SW 1271 (cell line): ENCODE results near the gene SLC16A4.
A peak's percentile ranks its signal among the peaks of the same experiment; 100 is the strongest.

ENCODE experiments used
- DNase-seq, 2 experiments: peaks; one replicate each; lab custom pipeline; 2025; lab: John Stamatoyannopoulos, UW

Gene SLC16A4

GRCh38 chr1:110356379-110356778 is 34.4 kb downstream of the SLC16A4 start:
- no peak for DNase-seq

- DNase-seq = no peak
These were observed 35.5 kb downstream of the SLC16A4 start for GRCh38 chr1:110355321-110355720.

- no peak for DNase-seq
These were observed 40.5 kb downstream of the SLC16A4 start for GRCh38 chr1:110350360-110350759.

- no peak for DNase-seq
These were observed 42.1 kb downstream of the SLC16A4 start for GRCh38 chr1:110348771-110349170.

- no peak for DNase-seq
These were observed 42.8 kb downstream of the SLC16A4 start for GRCh38 chr1:110348050-110348449.

- DNase-seq = no peak
These were observed 43.5 kb downstream of the SLC16A4 start for GRCh38 chr1:110347182-110347893.

- no peak for DNase-seq
These were observed 44.1 kb downstream of the SLC16A4 start for GRCh38 chr1:110346690-110347089.

- no peak for DNase-seq
These were observed 45.3 kb downstream of the SLC16A4 start for GRCh38 chr1:110345480-110345879.

GRCh38 chr1:110344152-110344551 is 46.7 kb downstream of the SLC16A4 start:
- no peak for DNase-seq

GRCh38 chr1:110343249-110343648 is 47.6 kb downstream of the SLC16A4 start:
- no peak for DNase-seq

GRCh38 chr1:110341872-110342331 is 48.9 kb downstream of the SLC16A4 start:
- no peak for DNase-seq

- DNase-seq = no peak
These were observed 49.5 kb downstream of the SLC16A4 start for GRCh38 chr1:110341146-110341871.

GRCh38 chr1:110340207-110340468 is 50.7 kb downstream of the SLC16A4 start:
- no peak for DNase-seq

GRCh38 chr1:110339407-110340206 is 51.2 kb downstream of the SLC16A4 start:
- DNase-seq = peak; percentile 5 to 29

GRCh38 chr1:110338886-110339406 is 51.9 kb downstream of the SLC16A4 start, which contains the start of gene RBM15:
Gene RBM15, plus strand, starts transcription at chr1:110339377. Its CDS starts 29 bp downstream, at chr1:110339406.
- DNase-seq = peak; percentile 99 to 100

- DNase-seq = peak; percentile 84 to 94
These were observed 52.4 kb downstream of the SLC16A4 start for GRCh38 chr1:110338309-110338885.

- peak in 1 of 2 experiments; percentile 33 for DNase-seq
These were observed 53.0 kb downstream of the SLC16A4 start for GRCh38 chr1:110337704-110338308.

- no peak for DNase-seq
These were observed 54.4 kb downstream of the SLC16A4 start for GRCh38 chr1:110336300-110337039.

GRCh38 chr1:110335265-110335664 is 55.6 kb downstream of the SLC16A4 start:
- no peak for DNase-seq

- no peak for DNase-seq
These were observed 62.1 kb downstream of the SLC16A4 start for GRCh38 chr1:110328700-110329099.

GRCh38 chr1:110328274-110328673 is 62.6 kb downstream of the SLC16A4 start:
- no peak for DNase-seq
